ENCODE measurements around the gene SPACA4.
"Not testable (repeated sequence)": the region's sequence is repeated elsewhere in the genome, so short reads cannot be mapped to it uniquely, and the experiment has no call there.

Gene SPACA4, protein sequence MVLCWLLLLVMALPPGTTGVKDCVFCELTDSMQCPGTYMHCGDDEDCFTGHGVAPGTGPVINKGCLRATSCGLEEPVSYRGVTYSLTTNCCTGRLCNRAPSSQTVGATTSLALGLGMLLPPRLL
- total RNA-seq: 0 to 0.03 (median 0) reads per million in 18 experiments

DNA sequence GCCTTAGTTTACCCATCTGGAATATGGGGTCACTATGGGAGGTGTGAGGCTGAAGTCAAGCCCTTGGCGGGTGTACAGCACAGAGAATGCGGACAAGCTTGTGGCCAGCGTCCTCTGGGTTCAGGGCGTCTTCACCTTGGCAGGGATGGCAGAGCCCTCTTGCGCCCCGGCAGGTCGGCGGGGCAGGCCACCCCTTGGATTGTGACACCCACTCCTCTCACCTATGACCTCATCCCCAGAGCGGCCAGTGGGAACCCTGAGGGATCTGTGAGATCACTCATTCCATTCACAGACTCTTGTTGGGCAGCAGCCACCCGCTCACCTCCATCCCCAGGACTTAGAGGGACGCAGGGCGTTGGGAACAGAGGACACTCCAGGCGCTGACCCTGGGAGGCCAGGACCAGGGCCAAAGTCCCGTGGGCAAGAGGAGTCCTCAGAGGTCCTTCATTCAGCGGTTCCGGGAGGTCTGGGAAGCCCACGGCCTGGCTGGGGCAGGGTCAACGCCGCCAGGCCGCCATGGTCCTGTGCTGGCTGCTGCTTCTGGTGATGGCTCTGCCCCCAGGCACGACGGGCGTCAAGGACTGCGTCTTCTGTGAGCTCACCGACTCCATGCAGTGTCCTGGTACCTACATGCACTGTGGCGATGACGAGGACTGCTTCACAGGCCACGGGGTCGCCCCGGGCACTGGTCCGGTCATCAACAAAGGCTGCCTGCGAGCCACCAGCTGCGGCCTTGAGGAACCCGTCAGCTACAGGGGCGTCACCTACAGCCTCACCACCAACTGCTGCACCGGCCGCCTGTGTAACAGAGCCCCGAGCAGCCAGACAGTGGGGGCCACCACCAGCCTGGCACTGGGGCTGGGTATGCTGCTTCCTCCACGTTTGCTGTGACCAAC is at the start of gene SPACA4:
Gene SPACA4, plus strand, starts transcription at position 280 of the 896 bp plus-strand sequence. Its CDS starts 237 bp downstream, at position 517.
- DNase-seq: no peak

- no peak for DNase-seq
Measured at GRCh38 chr19:48556825-48557224, 49.7 kb upstream of the SPACA4 start.

- DNase-seq: peak; percentile 68 to 82
Measured at GRCh38 chr19:48558018-48558684, 48.4 kb upstream of the SPACA4 start.

DNA sequence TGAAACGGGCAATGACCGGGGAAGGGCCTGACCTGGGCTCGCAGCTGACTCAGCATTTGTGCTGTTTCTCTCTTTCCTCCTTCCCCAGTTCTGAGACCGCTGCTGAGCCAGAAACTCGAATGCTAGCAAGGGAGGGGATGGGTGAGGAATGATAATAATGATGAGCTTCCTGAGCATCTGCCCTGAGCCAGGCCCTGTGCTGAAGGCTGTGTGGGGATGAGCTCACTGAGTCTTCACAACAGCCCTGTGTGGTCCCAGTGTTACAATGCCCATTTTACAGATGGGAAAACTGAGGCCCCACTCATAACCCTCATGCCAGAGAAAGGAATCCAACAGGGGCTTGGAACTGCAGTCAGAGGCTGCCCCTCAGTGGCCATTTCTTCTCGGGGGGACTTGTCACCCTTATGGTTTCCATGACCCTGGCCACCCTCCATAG is 46.4 kb upstream of the SPACA4 start:
- no peak for DNase-seq

DNA sequence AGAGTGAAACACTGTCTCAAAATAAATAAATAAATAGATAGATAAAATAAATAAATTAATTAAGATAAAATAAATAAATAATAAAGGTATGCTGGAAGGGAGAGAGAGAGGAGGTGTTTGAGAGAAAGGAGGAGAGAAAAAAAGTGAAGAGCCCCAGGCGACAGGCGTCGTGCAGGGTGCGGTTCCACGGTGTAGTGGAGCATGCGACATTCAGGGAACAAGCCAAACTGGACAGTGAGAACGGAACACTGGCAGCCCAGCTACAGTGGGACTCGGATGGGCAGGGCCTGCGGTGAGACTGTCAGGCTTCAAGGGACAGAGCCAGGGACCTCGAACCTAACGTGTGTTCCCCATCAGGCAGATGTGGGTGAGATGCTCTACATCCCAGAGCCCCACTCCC is 45.1 kb upstream of the SPACA4 start:
- no peak for DNase-seq

- DNase-seq: no peak
Measured at GRCh38 chr19:48565090-48565489, 41.5 kb upstream of the SPACA4 start.

GRCh38 chr19:48568345-48568886 is 38.1 kb upstream of the SPACA4 start:
- DNase-seq: no peak

GRCh38 chr19:48569814-48570213 is 36.7 kb upstream of the SPACA4 start:
- no peak for DNase-seq

GRCh38 chr19:48571378-48572162 is 35.0 kb upstream of the SPACA4 start:
- DNase-seq: no peak

DNA sequence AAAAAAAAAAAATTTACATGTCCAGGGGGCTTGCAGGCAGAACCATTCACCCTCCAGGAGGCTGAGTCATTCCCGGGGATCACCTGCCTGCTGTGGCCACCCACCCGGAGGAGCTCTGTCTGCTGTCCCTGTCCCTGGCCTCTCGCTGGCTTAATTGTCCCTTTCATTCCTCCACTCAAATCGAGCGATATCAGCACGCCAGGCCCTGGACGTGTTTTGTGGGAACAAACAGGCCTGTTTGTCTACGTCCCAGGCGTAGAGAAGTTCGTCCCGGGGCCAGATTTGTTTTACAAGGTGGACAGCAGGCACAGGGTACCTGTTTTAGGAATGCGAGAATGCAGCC is 33.4 kb upstream of the SPACA4 start:
- DNase-seq: no peak

DNA sequence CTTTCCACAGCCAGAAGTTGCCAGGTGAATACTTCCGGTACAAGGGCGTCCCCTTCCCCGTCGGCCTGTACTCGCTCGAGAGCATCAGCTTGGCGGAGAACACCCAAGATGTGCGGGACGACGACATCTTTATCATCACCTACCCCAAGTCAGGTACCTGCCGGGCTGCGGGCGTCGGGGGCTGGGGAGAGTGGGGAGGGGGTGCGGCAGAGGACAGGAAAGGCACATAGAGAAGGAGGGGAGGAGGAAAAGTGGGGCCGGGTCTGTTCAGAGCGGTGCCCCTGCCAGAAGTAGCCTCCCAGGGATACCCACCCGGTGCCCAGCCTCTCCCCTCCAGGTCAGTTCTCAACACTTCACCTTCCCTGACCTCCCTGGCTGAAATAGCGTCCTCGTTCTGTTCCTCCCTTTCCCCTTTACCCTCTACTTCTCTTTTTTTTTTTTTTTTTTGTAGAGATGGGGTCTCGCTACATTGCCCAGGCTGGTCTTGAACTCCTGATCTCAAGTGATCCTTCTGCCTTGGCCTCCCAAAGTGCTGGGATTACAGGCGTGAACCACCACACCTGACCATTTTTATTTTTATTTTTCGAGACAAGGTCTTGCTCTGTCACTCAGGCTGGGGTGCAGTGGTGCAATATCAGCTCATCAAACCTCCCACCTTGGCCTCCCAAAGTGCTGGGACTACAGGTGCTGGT is 30.5 kb upstream of the SPACA4 start:
- no peak for DNase-seq

DNA sequence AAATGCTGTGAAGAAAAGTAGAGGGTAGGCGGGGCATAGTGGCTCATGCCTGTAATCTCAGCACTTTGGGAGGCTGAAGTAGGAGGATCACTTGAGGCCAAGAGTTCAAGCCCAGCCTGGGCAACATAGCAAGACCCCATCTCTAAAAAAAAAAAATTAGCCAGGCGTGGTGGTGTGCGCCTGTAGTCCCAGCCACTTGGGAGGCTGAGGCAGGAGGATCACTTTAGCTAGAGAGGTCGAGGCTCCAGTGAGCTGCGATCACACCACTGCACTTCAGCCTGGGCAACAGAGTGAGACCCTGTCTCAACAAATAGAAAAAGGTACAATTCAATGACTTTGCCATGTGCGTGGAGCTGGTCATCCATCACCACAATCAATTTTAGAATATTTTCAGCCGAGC is 28.6 kb upstream of the SPACA4 start:
- DNase-seq: not testable (repeated sequence)

GRCh38 chr19:48578891-48579290 is 27.7 kb upstream of the SPACA4 start:
- DNase-seq: no peak

GRCh38 chr19:48582168-48582567 is 24.4 kb upstream of the SPACA4 start:
- no peak for DNase-seq

DNA sequence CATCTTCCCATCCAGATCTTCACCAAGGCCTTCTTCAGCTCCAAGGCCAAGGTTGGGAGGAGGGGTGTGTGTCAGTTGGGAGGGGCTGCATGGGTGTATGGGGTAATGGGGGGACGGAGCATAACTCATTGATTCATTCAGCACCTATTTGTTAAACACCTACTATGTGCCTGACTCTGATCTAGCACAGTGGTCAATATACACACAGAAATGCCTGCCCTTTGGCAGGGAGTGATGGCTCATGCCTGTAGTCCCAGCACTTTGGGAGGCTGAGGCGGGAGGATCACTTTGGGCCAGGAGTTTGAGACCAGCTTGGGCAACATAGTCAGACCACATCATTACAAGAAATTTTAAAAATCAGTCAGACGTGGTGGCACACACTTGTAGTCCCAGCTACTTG is 19.2 kb upstream of the SPACA4 start:
- no peak for DNase-seq

- peak; percentile 85 to 90 for DNase-seq
Measured at GRCh38 chr19:48588670-48589401, 17.7 kb upstream of the SPACA4 start.

DNA sequence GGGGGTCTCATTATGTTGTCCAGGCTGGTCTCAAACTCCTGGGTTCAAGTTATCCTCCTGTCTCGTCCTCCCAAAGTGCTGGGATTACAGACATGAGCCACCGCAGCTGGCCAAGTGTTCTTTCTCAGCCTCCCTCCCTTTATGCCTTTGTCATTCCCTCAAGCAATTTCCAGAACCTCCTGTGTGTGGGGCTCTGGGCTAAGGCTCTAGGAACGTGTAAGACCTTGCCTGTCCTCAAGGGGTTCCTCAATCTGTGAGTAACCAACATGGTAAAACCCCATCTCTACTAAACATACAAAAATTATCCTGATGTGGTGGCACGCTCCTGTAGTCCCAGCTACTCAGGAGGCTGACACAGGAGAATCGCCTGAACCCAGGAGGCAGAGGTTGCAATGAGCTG is 15.5 kb upstream of the SPACA4 start:
- DNase-seq: peak in 1 of 2 donors; percentile 16

- DNase-seq: no peak
Measured at GRCh38 chr19:48595171-48595570, 11.4 kb upstream of the SPACA4 start.

DNA sequence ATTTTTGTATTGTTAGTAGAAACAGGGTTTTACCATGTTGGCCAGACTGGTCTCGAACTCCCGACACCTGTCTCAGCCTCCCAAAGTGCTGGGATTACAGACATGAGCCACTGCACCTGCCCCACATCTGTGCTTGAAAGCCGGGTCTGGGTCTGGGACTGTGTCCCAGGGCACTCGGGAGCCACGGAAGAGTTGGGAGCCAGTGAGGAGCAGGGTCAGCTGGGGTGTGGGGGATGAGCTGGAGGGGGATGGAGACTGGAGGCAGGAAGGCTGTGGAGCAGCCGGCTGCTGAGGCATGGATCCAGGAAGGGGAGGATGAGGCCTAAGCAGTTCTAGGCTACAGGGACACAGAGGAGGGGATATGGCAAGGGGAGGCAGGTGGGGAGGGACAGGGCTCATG is 10.7 kb upstream of the SPACA4 start:
- DNase-seq: no peak

- DNase-seq: no peak
Measured at GRCh38 chr19:48596237-48596636, 10.3 kb upstream of the SPACA4 start.
